Tibial nerve (tissue), 4 donors: Measurements from ENCODE around the gene SYNJ2. TPM values are rescaled to one million over a fixed set of nuclear protein-coding genes. Genes with fewer than 3 reads are reported as not detected.

ENCODE experiments used
- DNase-seq, 2 donors: peaks; one replicate each; pipeline ENCODE4 v3.0.0-alpha.2; 2019; ENCODE audit warnings: low spot score in 2 of 2
- H3K27ac ChIP-seq, 4 donors: fragments of 200-600 bp; sonication (generic) in 3 of 4; one replicate each; pipeline ENCODE4 v1.5.1; 2017 to 2019; ENCODE audit warnings: mild to moderate bottlenecking in 1 of 4
- H3K27me3 ChIP-seq, 2 donors: fragments of 200-600 bp; sonication (generic) in 1 of 2; one replicate each; pipeline versions ENCODE4 v1.5.1 to v1.6.0; 2017 to 2019
- H3K36me3 ChIP-seq, 3 donors: fragments of 200-600 bp; sonication (generic); one replicate each; pipeline ENCODE4 v1.5.1; 2018 to 2019
- H3K4me1 ChIP-seq, 4 donors: fragments of 200-600 bp; sonication (generic) in 3 of 4; one replicate each; pipeline ENCODE4 v1.5.1; 2017 to 2019
- H3K4me3 ChIP-seq, 4 donors: fragments of 200-600 bp; sonication (generic) in 3 of 4; one replicate each; pipeline ENCODE4 v1.5.1; 2017 to 2019; ENCODE audit warnings: mild to moderate bottlenecking in 1 of 4, moderate library complexity in 1 of 4
- H3K9me3 ChIP-seq, 4 donors: fragments of 200-600 bp; sonication (generic) in 3 of 4; one replicate each; pipeline ENCODE4 v1.5.1; 2017 to 2019
- CTCF ChIP-seq, 5 experiments: fragments of 200-600 bp in 3 of 5; fragments of 450-650 bp in 2 of 5; sonication (generic) in 3 of 5; IDR thresholded peaks; one replicate each; pipeline ENCODE4 v1.5.1; 2016 to 2019; ENCODE audit warnings: antibody characterized with exemption in 5 of 5, mild to moderate bottlenecking in 3 of 5, moderate library complexity in 2 of 5
- EP300 ChIP-seq, 2 donors: sonication (generic); formaldehyde crosslinking; IDR thresholded peaks; one replicate each; pipeline ENCODE4 v1.6.1; 2017; ENCODE audit warnings: antibody characterized with exemption in 2 of 2, mild to moderate bottlenecking in 1 of 2
- POLR2A ChIP-seq, 2 donors: fragments of 450-650 bp; IDR thresholded peaks; one replicate each; pipeline ENCODE4 v1.6.1; 2017; ENCODE audit warnings: antibody characterized with exemption in 2 of 2, mild to moderate bottlenecking in 2 of 2, moderate library complexity in 2 of 2
- WGBS, 2 donors: methylation state at CpG; one replicate each; pipeline ENCODE4 v1.1.5; 2018; 5-methylcytosine and 5-hydroxymethylcytosine counted together
- total RNA-seq, 4 donors: library from RNA; depleted of rRNA; stranded (reverse); fragments of >200 nt; gene quantifications; one replicate each; pipeline ENCODE4 v1.1.0, GENCODE V29; 2016

SYNJ2 gene
- total RNA-seq, 4 donors from 2014 or later, result 4.4 to 10.5 (median 5.6) TPM

GRCh38 chr6:158081657-158081935 is 99.9 kb downstream of the SYNJ2 start:
- peaks cover 0 to 53% (median 0%) of the 10 kb centered on the region in 3 donors for H3K36me3 ChIP-seq

GRCh38 chr6:158083455-158084325 is 102.0 kb downstream of the SYNJ2 start:
- H3K27ac ChIP-seq, result no peak overlapping the region
- no peaks in the 10 kb centered on the region for H3K4me1 ChIP-seq
- no peaks in the 10 kb centered on the region for H3K9me3 ChIP-seq
- no peak for DNase-seq
- H3K27me3 ChIP-seq, result no peaks in the 10 kb centered on the region
- WGBS, 2 donors, result 87 to 90% methylated on average over 18 to 22 of the region's 23 CpGs
- TF ChIP-seq EP300 (IDR thresholded peaks at IDR 0.05) (no peak), CTCF (IDR thresholded peaks at IDR 0.05) (no peak), POLR2A (IDR thresholded peaks at IDR 0.05) (no peak)
- H3K4me3 ChIP-seq, result no peak overlapping the region
- peaks cover 0 to 40% (median 0%) of the 10 kb centered on the region in 3 donors for H3K36me3 ChIP-seq

More at GRCh38 chr6:158081657-158081935, 99.9 kb downstream of the SYNJ2 start:
- Histone ChIP-seq H3K27ac (no peak overlapping the region), H3K9me3 (no peaks in the 10 kb centered on the region), H3K4me3 (no peak overlapping the region), H3K4me1 (no peaks in the 10 kb centered on the region), H3K27me3 (no peaks in the 10 kb centered on the region)
- 88 to 94% methylated on average over 6 of the region's 6 CpGs for WGBS, 2 donors
- TF ChIP-seq POLR2A (IDR thresholded peaks at IDR 0.05) (no peak), CTCF (IDR thresholded peaks at IDR 0.05) (no peak), EP300 (IDR thresholded peaks at IDR 0.05) (no peak)
- DNase-seq, result no peak

GRCh38 chr6:158085261-158086053 is 103.8 kb downstream of the SYNJ2 start:
- no peaks in the 10 kb centered on the region for H3K9me3 ChIP-seq
- no peak overlapping the region for H3K27ac ChIP-seq
- no peak for DNase-seq
- no peaks in the 10 kb centered on the region for H3K27me3 ChIP-seq
- WGBS, 2 donors, result 87 to 91% methylated on average over 15 to 16 of the region's 21 CpGs
- H3K4me3 ChIP-seq, result no peak overlapping the region
- H3K36me3 ChIP-seq, result peaks cover 0 to 40% (median 0%) of the 10 kb centered on the region in 3 donors
- TF ChIP-seq EP300 (IDR thresholded peaks at IDR 0.05) (no peak), POLR2A (IDR thresholded peaks at IDR 0.05) (no peak), CTCF (IDR thresholded peaks at IDR 0.05) (no peak)
- no peaks in the 10 kb centered on the region for H3K4me1 ChIP-seq

GRCh38 chr6:158086054-158086503 is 104.4 kb downstream of the SYNJ2 start:
- peaks cover 0 to 36% (median 0%) of the 10 kb centered on the region in 3 donors for H3K36me3 ChIP-seq
- no peaks in the 10 kb centered on the region for H3K4me1 ChIP-seq
- no peak for TF ChIP-seq POLR2A (IDR thresholded peaks at IDR 0.05)
- no peak for TF ChIP-seq EP300 (IDR thresholded peaks at IDR 0.05)
- TF ChIP-seq CTCF (IDR thresholded peaks at IDR 0.05), result no peak
- no peaks in the 10 kb centered on the region for H3K9me3 ChIP-seq
- no peak for DNase-seq
- no peak overlapping the region for H3K4me3 ChIP-seq
- no peaks in the 10 kb centered on the region for H3K27me3 ChIP-seq
- no peak overlapping the region for H3K27ac ChIP-seq
- 77 to 90% methylated on average over 2 of the region's 2 CpGs for WGBS, 2 donors
